ENCODE results near the gene ATCAY.

DNA sequence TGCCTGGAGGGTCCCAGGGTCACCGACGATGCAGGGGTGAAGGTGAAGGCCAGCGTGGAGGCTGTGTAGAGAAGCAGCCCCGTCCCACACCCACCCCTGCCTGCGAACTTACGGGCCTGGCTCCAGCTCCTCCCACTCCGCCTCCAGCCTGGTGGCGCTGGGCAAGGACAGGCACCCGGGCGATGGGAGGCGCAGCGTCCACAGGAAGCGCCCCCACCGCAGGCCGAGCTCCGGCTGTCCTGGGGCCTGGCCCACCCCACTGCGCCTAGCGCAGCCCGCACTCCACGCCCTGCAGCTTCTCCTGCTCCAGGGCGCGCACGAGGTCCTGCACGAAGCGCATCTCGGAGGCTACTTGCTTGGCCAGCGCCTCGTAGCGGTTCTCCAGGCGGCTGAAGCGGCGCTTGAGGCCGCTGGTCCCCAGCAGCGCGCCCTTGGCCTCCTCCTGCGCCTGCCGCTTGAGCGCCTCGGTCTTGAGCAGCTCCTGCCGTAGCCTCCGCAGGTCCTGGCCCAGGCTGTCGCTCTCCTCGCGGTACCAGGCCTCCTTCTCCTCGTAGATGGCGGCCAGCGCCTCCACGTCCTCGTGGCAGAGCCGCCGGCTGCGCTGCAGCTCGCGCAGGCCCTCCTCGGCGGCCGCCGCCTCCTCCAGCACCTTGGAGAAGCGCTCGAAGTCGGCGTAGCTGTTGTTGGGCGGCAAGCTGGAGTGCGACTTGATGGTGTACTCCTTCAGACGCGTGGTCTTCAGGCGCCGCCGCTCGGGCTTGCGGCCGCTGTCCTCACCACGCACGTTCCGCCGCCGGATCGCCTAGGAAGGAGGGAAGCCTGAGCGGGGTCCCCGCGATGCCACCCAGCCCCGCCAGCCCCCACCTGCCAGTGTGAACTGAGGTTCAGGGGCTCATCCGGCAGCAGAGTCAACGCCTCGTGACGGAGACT lies 78.6 kb downstream of the ATCAY start:
- TF ChIP-seq, protein P1, sequence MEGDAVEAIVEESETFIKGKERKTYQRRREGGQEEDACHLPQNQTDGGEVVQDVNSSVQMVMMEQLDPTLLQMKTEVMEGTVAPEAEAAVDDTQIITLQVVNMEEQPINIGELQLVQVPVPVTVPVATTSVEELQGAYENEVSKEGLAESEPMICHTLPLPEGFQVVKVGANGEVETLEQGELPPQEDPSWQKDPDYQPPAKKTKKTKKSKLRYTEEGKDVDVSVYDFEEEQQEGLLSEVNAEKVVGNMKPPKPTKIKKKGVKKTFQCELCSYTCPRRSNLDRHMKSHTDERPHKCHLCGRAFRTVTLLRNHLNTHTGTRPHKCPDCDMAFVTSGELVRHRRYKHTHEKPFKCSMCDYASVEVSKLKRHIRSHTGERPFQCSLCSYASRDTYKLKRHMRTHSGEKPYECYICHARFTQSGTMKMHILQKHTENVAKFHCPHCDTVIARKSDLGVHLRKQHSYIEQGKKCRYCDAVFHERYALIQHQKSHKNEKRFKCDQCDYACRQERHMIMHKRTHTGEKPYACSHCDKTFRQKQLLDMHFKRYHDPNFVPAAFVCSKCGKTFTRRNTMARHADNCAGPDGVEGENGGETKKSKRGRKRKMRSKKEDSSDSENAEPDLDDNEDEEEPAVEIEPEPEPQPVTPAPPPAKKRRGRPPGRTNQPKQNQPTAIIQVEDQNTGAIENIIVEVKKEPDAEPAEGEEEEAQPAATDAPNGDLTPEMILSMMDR (IDR thresholded peaks at IDR 0.05): no peak
- no peak for TF ChIP-seq RFX5 (IDR thresholded peaks at IDR 0.05)
- no peak for TF ChIP-seq MYC (IDR thresholded peaks at IDR 0.05; ENCODE audit: borderline replicate concordance, low read length)

Data from A549 (cell line).